Measurements from ENCODE around the gene GADD45GIP1. TPM values are rescaled to one million over a fixed set of nuclear protein-coding genes. Genes with fewer than 3 reads are reported as not detected.

Gene GADD45GIP1
- total RNA-seq = 18.7 to 19.1 TPM (median 18.8 TPM) in 3 replicates

DNA sequence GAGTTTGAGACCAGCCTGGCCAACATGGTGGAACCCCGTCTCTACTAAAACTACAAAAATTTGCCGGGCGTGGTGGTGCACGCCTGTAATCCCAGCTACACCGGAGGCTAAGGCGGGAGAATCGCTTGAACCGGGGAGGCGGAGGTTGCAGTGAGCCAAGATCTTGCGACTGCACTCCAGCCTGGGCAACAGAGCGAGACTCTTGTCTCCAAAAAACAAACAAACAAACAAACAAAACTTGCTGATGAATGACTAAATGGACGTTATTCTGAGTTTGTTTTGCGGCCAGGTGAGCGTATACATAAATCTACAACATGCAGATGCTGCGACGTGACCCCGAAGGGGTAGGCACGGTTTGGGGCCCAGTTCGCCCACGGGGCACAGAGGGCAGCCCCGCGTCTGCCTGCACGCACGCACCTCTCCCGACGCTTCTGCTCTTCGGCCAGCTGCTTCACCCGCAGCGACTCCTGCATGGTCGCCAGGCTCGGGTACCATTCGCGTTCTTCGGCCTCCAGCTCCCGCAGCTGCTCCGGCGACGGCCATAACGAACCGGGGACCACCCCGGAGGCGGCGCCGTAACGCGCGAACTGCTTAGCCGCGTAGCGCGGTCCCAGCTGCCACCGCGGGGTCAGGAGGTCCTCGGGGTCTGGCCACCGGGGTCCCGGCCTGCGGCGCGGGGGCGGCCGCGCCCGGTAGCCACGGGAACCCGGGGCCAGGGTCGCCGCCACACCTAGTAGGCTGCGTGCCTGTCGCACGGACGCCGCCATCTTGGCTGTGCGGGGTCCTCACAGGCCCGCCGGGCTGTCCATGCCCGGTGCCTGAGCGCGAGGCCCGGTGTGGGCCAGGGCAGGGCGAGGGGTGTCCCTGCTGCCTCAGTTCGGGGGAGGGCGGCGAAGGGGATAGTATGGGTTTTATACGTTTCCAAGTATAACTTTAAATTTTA is at the start of gene GADD45GIP1:
TSS of gene GADD45GIP1 (minus strand) at position 778 of the 943 bp plus-strand sequence. CDS start at position 767, 11 bp downstream.
- Mint-ChIP-seq H3K36me3 (peaks cover 9% of the 10 kb centered on the region), H3K27me3 (ENCODE audit: low read depth) (peaks cover 3% of the 10 kb centered on the region), H3K4me1 (peaks cover 27% of the 10 kb centered on the region), H3K27ac (peak within 1 kb of the TSS; percentile 94), H3K9me3 (no peaks in the 10 kb centered on the region), H3K4me3 (peak within 1 kb of the TSS; percentile 81)
- DNase-seq (ENCODE audit: low spot score in 2 of 2, unreplicated experiment in 2 of 2) = peak; percentile 45 to 69
- TF ChIP-seq, protein P1, sequence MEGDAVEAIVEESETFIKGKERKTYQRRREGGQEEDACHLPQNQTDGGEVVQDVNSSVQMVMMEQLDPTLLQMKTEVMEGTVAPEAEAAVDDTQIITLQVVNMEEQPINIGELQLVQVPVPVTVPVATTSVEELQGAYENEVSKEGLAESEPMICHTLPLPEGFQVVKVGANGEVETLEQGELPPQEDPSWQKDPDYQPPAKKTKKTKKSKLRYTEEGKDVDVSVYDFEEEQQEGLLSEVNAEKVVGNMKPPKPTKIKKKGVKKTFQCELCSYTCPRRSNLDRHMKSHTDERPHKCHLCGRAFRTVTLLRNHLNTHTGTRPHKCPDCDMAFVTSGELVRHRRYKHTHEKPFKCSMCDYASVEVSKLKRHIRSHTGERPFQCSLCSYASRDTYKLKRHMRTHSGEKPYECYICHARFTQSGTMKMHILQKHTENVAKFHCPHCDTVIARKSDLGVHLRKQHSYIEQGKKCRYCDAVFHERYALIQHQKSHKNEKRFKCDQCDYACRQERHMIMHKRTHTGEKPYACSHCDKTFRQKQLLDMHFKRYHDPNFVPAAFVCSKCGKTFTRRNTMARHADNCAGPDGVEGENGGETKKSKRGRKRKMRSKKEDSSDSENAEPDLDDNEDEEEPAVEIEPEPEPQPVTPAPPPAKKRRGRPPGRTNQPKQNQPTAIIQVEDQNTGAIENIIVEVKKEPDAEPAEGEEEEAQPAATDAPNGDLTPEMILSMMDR (IDR thresholded peaks at IDR 0.05; ENCODE audit: unreplicated experiment) = no peak

GRCh38 chr19:13005861-13006370 is 48.9 kb upstream of the GADD45GIP1 start:
- H3K4me3 Mint-ChIP-seq = no peak overlapping the region
- TF ChIP-seq, protein P1 (IDR thresholded peaks at IDR 0.05; ENCODE audit: unreplicated experiment) = no peak
- H3K4me1 Mint-ChIP-seq = peaks cover 15% of the 10 kb centered on the region
- peaks cover 19% of the 10 kb centered on the region for H3K36me3 Mint-ChIP-seq
- no peaks in the 10 kb centered on the region for H3K9me3 Mint-ChIP-seq
- peaks cover 85% of the 10 kb centered on the region for H3K27me3 Mint-ChIP-seq (ENCODE audit: low read depth)
- no peak overlapping the region for H3K27ac Mint-ChIP-seq
- no peak for DNase-seq (ENCODE audit: low spot score in 2 of 2, unreplicated experiment in 2 of 2)

DNA sequence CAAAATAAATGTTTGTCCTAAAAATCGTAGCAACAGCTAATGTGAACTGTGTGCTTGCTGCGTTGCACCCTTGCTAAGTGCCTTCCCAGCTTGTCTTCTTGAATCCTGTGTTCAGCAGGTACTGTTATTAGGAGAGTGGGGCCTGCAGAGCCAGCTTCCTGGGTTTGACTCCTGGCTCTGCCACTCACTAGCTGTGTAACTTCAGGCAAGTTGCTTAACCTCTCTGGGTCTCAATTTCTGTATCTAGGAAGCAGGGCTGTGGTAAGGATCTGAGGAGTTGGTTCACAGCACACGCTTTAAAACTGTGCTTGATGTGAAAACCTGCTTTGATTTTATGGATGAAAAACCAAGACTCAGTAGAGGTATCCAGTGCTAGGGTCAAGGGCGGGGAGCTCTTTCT is 48.2 kb upstream of the GADD45GIP1 start:
- Mint-ChIP-seq H3K27me3 (ENCODE audit: low read depth) (peaks cover 85% of the 10 kb centered on the region), H3K9me3 (no peaks in the 10 kb centered on the region)
- TF ChIP-seq, protein P1 (IDR thresholded peaks at IDR 0.05; ENCODE audit: unreplicated experiment) = no peak

DNA sequence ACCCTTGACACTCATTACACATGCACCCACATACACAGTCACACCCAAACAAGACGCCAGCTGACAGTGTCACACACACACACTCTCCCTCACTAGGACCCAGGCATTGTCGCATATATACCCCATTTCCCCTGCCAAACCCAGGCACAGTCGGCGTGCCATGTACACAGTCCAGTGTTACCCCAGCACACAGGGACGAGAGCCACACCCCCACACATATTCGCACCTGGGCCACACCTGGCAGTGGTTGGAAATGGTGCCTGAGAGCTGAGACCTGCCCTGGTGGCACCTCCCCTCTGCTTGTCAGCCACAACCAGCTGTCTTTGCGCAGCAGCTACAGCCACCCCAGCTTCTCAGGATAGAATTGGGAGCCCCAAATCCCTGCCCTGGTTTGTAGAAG is 47.2 kb upstream of the GADD45GIP1 start:
- peaks cover 8% of the 10 kb centered on the region for H3K4me1 Mint-ChIP-seq
- TF ChIP-seq, protein P1 (IDR thresholded peaks at IDR 0.05; ENCODE audit: unreplicated experiment) = no peak
- no peak for DNase-seq (ENCODE audit: low spot score in 2 of 2, unreplicated experiment in 2 of 2)
- H3K9me3 Mint-ChIP-seq = no peaks in the 10 kb centered on the region
- peaks cover 28% of the 10 kb centered on the region for H3K36me3 Mint-ChIP-seq
- no peak overlapping the region for H3K4me3 Mint-ChIP-seq
- H3K27ac Mint-ChIP-seq = no peak overlapping the region
- H3K27me3 Mint-ChIP-seq (ENCODE audit: low read depth) = peaks cover 86% of the 10 kb centered on the region

More for the DNA sequence above, 48.2 kb upstream of the GADD45GIP1 start:
- Mint-ChIP-seq H3K36me3 (peaks cover 20% of the 10 kb centered on the region), H3K27ac (no peak overlapping the region), H3K4me1 (peaks cover 11% of the 10 kb centered on the region), H3K4me3 (no peak overlapping the region)
- DNase-seq (ENCODE audit: low spot score in 2 of 2, unreplicated experiment in 2 of 2) = no peak

DNA sequence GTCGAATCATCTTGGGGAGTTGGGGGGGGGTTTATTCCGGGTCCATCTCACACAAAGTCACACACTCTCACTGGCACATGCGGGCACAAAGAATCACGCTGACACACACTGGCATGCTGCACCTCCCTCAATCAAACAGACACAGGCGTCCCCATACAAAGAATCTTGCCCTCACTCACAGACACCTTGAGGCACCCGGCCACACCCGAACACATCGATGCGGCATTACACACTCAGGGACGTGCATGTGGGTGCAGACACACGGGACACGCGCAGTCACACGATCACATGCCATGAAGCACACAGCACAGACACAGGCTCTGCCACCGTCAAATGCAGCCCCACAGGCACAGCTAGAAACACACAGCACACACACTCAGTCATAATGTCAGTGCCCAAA is 46.1 kb upstream of the GADD45GIP1 start:
- peaks cover 86% of the 10 kb centered on the region for H3K27me3 Mint-ChIP-seq (ENCODE audit: low read depth)
- H3K9me3 Mint-ChIP-seq = no peaks in the 10 kb centered on the region
- H3K36me3 Mint-ChIP-seq = peaks cover 25% of the 10 kb centered on the region
- H3K4me1 Mint-ChIP-seq = peaks cover 4% of the 10 kb centered on the region
- no peak overlapping the region for H3K4me3 Mint-ChIP-seq
- TF ChIP-seq, protein P1 (IDR thresholded peaks at IDR 0.05; ENCODE audit: unreplicated experiment) = no peak
- no peak overlapping the region for H3K27ac Mint-ChIP-seq
- no peak for DNase-seq (ENCODE audit: low spot score in 2 of 2, unreplicated experiment in 2 of 2)

All from mesothelial cell of epicardium (in vitro differentiated cells).